MCF 10A (cell line): Measurements from ENCODE around the gene PHPT1. TPM values are rescaled to one million over a fixed set of nuclear protein-coding genes. Genes with fewer than 3 reads are reported as not detected.
A peak's percentile ranks its signal among the peaks of the same experiment; 100 is the strongest.
"Not testable (repeated sequence)": the region's sequence is repeated elsewhere in the genome, so short reads cannot be mapped to it uniquely, and the experiment has no call there.

Experiments
- BruUV-seq: library from RNA; stranded (reverse); fragments of 400-500 nt; replicated peaks from 2 replicates; lab custom pipeline; 2021; lab: Mats Ljungman, UMichigan
- CTCF ChIA-PET: fragments of 300-600 bp; sonication (Branson Sonifier 250); formaldehyde crosslinking; extraction: SDS; loops from one replicate; lab custom pipeline; 2021; ENCODE audit warnings: antibody characterized with exemption, inconsistent platforms; lab: Yijun Ruan, JAX
- POLR2A ChIA-PET: fragments of 300-600, 350-650 bp; sonication (Branson Sonifier 250); formaldehyde crosslinking; extraction: SDS; loops from one replicate; lab custom pipeline; 2020; ENCODE audit warnings: antibody characterized with exemption, inconsistent platforms; lab: Yijun Ruan, JAX
- DNase-seq: peaks from one replicate; pipeline ENCODE4 v3.0.0-alpha.2; 2018; ENCODE audit not compliant: unreplicated experiment
- H3K27ac Mint-ChIP-seq: one replicate; pipeline ENCODE4 v1.8.0; 2022; ENCODE audit warnings: mild to moderate bottlenecking, low read depth, mixed read lengths; ENCODE audit not compliant: unreplicated experiment
- H3K27me3 Mint-ChIP-seq: one replicate; pipeline ENCODE4 v1.8.0; 2022; ENCODE audit warnings: mixed read lengths; ENCODE audit not compliant: insufficient read depth, unreplicated experiment
- H3K36me3 Mint-ChIP-seq: one replicate; pipeline ENCODE4 v1.8.0; 2022; ENCODE audit warnings: mild to moderate bottlenecking, moderate library complexity, mixed read lengths; ENCODE audit not compliant: insufficient read depth, unreplicated experiment
- H3K4me1 Mint-ChIP-seq: one replicate; pipeline ENCODE4 v1.8.0; 2022; ENCODE audit warnings: mixed read lengths; ENCODE audit not compliant: insufficient read depth, unreplicated experiment
- H3K4me3 Mint-ChIP-seq: one replicate; pipeline ENCODE4 v1.8.0; 2022; ENCODE audit warnings: mild to moderate bottlenecking, moderate library complexity, mixed read lengths; ENCODE audit not compliant: unreplicated experiment
- H3K9me3 Mint-ChIP-seq: one replicate; pipeline ENCODE4 v1.8.0; 2022; ENCODE audit warnings: mixed read lengths; ENCODE audit not compliant: unreplicated experiment
- CTCF ChIP-seq: fragments of 200-600 bp; IDR thresholded peaks from one replicate; pipeline ENCODE4 v1.8.0; 2022; ENCODE audit warnings: antibody characterized with exemption, mild to moderate bottlenecking; ENCODE audit not compliant: unreplicated experiment
- intact Hi-C: fragments of 100-400 bp; cut with micrococcal nuclease; formaldehyde crosslinking; loops from 2 replicates; pipeline ENCODE4 v1.14.1; 2022
- total RNA-seq: library from RNA; stranded (reverse); gene quantifications from 2 replicates; pipeline ENCODE4 v1.2.3, GENCODE V29; 2022

PHPT1 gene
- total RNA-seq, 1 experiment from 2014 or later, result 193 TPM

GRCh38 chr9:136843801-136844740, 5.1 kb upstream of the PHPT1 start:
- POLR2A ChIA-PET, result not testable (repeated sequence)
- peak; percentile 32 for DNase-seq

GRCh38 chr9:136844761-136845464, 4.3 kb upstream of the PHPT1 start:
- no TSS peak for BruUV-seq
- peaks cover 10% of the 10 kb centered on the region for H3K4me1 Mint-ChIP-seq
- ChIA-PET POLR2A (no interaction called here), CTCF (interaction anchor here (1.5 kb wide), 1 partner anchor 10 kb away, joined by 8 read pairs; no protein-coding TSS in a partner anchor)
- no peak overlapping the region for H3K27ac Mint-ChIP-seq
- H3K4me3 Mint-ChIP-seq, result no peak overlapping the region
- no peak for TF ChIP-seq CTCF
- DNase-seq, result no peak
- intact Hi-C loops, result loop anchor here (10.0 kb wide), 1 partner anchor 100 kb away; the partner anchor contains the start of genes C8G and FBXW5
- peaks cover 47% of the 10 kb centered on the region for H3K36me3 Mint-ChIP-seq
- no peaks in the 10 kb centered on the region for H3K9me3 Mint-ChIP-seq
- no peaks in the 10 kb centered on the region for H3K27me3 Mint-ChIP-seq

More at GRCh38 chr9:136843801-136844740, 5.1 kb upstream of the PHPT1 start:
- Mint-ChIP-seq H3K36me3 (peaks cover 47% of the 10 kb centered on the region), H3K4me3 (peak overlapping the region; percentile 25), H3K4me1 (peaks cover 13% of the 10 kb centered on the region)
- not testable (repeated sequence) for H3K9me3 Mint-ChIP-seq, H3K27ac Mint-ChIP-seq, BruUV-seq, H3K27me3 Mint-ChIP-seq
- CTCF ChIA-PET, result interaction anchor here (0.6 to 1.5 kb wide), 5 partner anchors 9 to 96 kb away, joined by 3 to 8 read pairs (median 4); no protein-coding TSS in a partner anchor
- TF ChIP-seq CTCF, result peak; percentile 75
- intact Hi-C loops, result loop anchor here (2.0 to 10.0 kb wide), 2 partner anchors 101 to 191 kb away; partner anchors contain the start of genes C8G and FBXW5

GRCh38 chr9:136845465-136846260, 3.5 kb upstream of the PHPT1 start:
- CTCF ChIA-PET, result interaction anchor here (0.6 kb wide), 2 partner anchors 12 to 36 kb away, joined by 3 to 6 read pairs; no protein-coding TSS in a partner anchor
- H3K9me3 Mint-ChIP-seq, result no peaks in the 10 kb centered on the region
- no TSS peak for BruUV-seq
- TF ChIP-seq CTCF, result no peak
- peaks cover 5% of the 10 kb centered on the region for H3K4me1 Mint-ChIP-seq
- H3K27ac Mint-ChIP-seq, result no peak overlapping the region
- no peaks in the 10 kb centered on the region for H3K27me3 Mint-ChIP-seq
- intact Hi-C loops, result loop anchor here (10.0 kb wide), 1 partner anchor 99 kb away; the partner anchor contains the start of genes C8G and FBXW5
- POLR2A ChIA-PET, result no interaction called here
- peaks cover 49% of the 10 kb centered on the region for H3K36me3 Mint-ChIP-seq
- H3K4me3 Mint-ChIP-seq, result no peak overlapping the region
- DNase-seq, result no peak
